Right ventricle myocardium inferior (tissue), 1 donor: ENCODE results near the gene SEM1. TPM values are rescaled to one million over a fixed set of nuclear protein-coding genes. Genes with fewer than 3 reads are reported as not detected.
"Not testable (repeated sequence)": the region's sequence is repeated elsewhere in the genome, so short reads cannot be mapped to it uniquely, and the experiment has no call there.

Source experiments
- ATAC-seq: fragments of 200-7000 bp; cut with Tn5 transposase; one replicate; pipeline ENCODE4 v1.9.1; 2020; ENCODE audit warnings: mild to moderate bottlenecking, moderate library complexity
- DNase-seq: peaks from one replicate; pipeline ENCODE4 v3.0.0; 2021; ENCODE audit errors: missing footprints
- intact Hi-C: fragments of 100-400 bp; cut with DNase I; formaldehyde crosslinking; loops from one replicate; pipeline ENCODE4 v1.11.0; 2022
- long read RNA-seq: library from polyadenylated mRNA; unstranded; transcript quantifications from one replicate; pipeline ENCODE4 v2.0.0, GENCODE V29; 2021
- total RNA-seq: library from RNA; stranded (reverse); fragmentation: NEBNext Ultra II Directional; extraction: Animal tissue kit (Norgen Biotek cat#: 25700); gene quantifications from one replicate; pipeline ENCODE4 v1.2.1, GENCODE V29; 2021
- donor health status: DM: no; HTN: yes; CAD: no; lungs with severe emphysema.

SEM1 gene
- 44.8 TPM for total RNA-seq
- long read RNA-seq, transcript SEM1-201 (3 exons, 1,314 nt) = major isoform, 34 of 37 reads
- long read RNA-seq, partial matches to known transcripts = 0 of 37 reads
- long read RNA-seq, other reads (novel, unspliced or antisense) = 1 of 37 reads

GRCh38 chr7:96709381-96710228 lies at the start of gene SEM1:
Gene SEM1 (minus strand): TSS chr7:96709846. CDS start chr7:96709763, 83 bp downstream.
- peak; percentile 92 for DNase-seq
- intact Hi-C loops = no loop called here
- peak; percentile 99 for ATAC-seq

GRCh38 chr7:96757880-96758279 lies 48.2 kb upstream of the SEM1 start:
- intact Hi-C loops, DNase-seq, ATAC-seq: not testable (repeated sequence)

GRCh38 chr7:96747418-96747940 lies 37.8 kb upstream of the SEM1 start:
- ATAC-seq (no peak), DNase-seq (no peak)
- intact Hi-C loops = no loop called here

- intact Hi-C loops = no loop called here
- no peak for ATAC-seq
- DNase-seq = no peak
These were observed 30.5 kb upstream of the SEM1 start for GRCh38 chr7:96740130-96740529.

- ATAC-seq = no peak
- no peak for DNase-seq
- intact Hi-C loops = no loop called here
These were observed 30.0 kb upstream of the SEM1 start for GRCh38 chr7:96739609-96740008.

- ATAC-seq (no peak), DNase-seq (no peak)
- intact Hi-C loops = no loop called here
These were observed 29.5 kb upstream of the SEM1 start for GRCh38 chr7:96739167-96739566.

- ATAC-seq = no peak
- intact Hi-C loops = no loop called here
- DNase-seq = no peak
These were observed 29.1 kb upstream of the SEM1 start for GRCh38 chr7:96738705-96739104.

- intact Hi-C loops = no loop called here
- ATAC-seq (no peak), DNase-seq (no peak)
These were observed 28.0 kb upstream of the SEM1 start for GRCh38 chr7:96737545-96738050.

GRCh38 chr7:96734343-96734742 lies 24.7 kb upstream of the SEM1 start:
- intact Hi-C loops = no loop called here
- ATAC-seq = no peak

GRCh38 chr7:96729820-96730219 lies 20.2 kb upstream of the SEM1 start:
- no peak for ATAC-seq
- intact Hi-C loops = no loop called here

More at GRCh38 chr7:96734343-96734742, 24.7 kb upstream of the SEM1 start:
- no peak for DNase-seq

GRCh38 chr7:96728139-96728538 lies 18.5 kb upstream of the SEM1 start:
- no peak for DNase-seq
- ATAC-seq = no peak
- intact Hi-C loops = no loop called here

More at GRCh38 chr7:96729820-96730219, 20.2 kb upstream of the SEM1 start:
- no peak for DNase-seq

- intact Hi-C loops = no loop called here
- no peak for DNase-seq
- ATAC-seq = no peak
These were observed 18.0 kb upstream of the SEM1 start for GRCh38 chr7:96727534-96728088.

- DNase-seq (no peak), ATAC-seq (no peak)
- intact Hi-C loops = no loop called here
These were observed 14.0 kb upstream of the SEM1 start for GRCh38 chr7:96723622-96724021.

GRCh38 chr7:96722928-96723327 lies 13.3 kb upstream of the SEM1 start:
- DNase-seq, ATAC-seq, intact Hi-C loops: not testable (repeated sequence)

- intact Hi-C loops = no loop called here
- ATAC-seq = no peak
- DNase-seq = no peak
These were observed 11.2 kb upstream of the SEM1 start for GRCh38 chr7:96720843-96721242.

- intact Hi-C loops = no loop called here
- DNase-seq = no peak
- no peak for ATAC-seq
These were observed 9.5 kb upstream of the SEM1 start for GRCh38 chr7:96719164-96719563.

GRCh38 chr7:96718107-96719003 lies 8.7 kb upstream of the SEM1 start:
- intact Hi-C loops = no loop called here
- ATAC-seq (no peak), DNase-seq (no peak)

- ATAC-seq = no peak
- intact Hi-C loops = no loop called here
- no peak for DNase-seq
These were observed 3.4 kb upstream of the SEM1 start for GRCh38 chr7:96713037-96713436.

- ATAC-seq (no peak), DNase-seq (no peak)
- intact Hi-C loops = no loop called here
These were observed 898 bp upstream of the SEM1 start for GRCh38 chr7:96710544-96710943.
